HG03097 (cell line): ENCODE measurements around the gene EVA1C.
"Not testable (repeated sequence)": the region's sequence is repeated elsewhere in the genome, so short reads cannot be mapped to it uniquely, and the experiment has no call there.

Experiments used
- ATAC-seq: cut with Tn5 transposase; IDR thresholded peaks from one replicate; pipeline ENCODE4 v1.9.1; 2021; ENCODE audit not compliant: unreplicated experiment, low FRiP score

The EVA1C gene

DNA sequence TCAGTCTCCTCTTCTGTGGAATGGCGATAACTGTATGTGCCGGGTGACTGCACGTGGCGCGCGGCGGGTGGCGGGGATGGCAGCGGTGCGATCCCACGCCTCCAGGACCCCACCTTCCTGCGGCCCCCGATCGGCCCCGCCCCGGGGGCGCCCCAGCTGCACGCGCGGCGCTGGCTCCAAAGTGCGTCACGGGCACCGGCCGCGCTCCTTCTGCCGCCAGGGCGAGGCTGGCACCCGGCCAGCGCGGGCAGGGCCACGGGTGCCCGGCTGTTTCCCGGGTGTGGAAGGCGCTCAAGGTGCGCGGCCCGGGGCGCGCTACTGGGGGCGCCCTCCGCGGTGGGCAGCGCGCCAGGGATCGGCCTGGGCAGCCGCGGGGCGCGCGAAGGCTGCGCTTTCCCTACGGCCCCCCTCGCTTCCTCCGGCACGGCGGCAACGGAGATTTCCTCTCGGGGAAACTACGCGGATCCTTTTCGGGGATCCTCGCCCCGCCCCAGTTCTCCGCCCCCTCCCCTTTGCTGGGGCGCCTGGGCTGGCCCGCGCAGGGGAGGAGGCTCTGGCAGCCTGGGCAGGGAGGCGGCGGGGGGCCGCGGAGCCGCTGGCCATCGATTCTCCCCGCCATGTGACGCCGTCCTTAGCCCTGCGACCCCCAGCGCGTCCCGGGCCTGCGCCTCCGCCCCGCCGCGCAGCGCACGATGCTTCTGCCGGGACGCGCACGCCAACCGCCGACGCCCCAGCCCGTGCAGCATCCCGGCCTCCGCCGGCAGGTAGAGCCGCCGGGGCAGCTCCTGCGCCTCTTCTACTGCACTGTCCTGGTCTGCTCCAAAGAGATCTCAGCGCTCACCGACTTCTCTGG is at the start of gene EVA1C:
Gene EVA1C (plus strand): TSS at position 545 of the 853 bp plus-strand sequence. CDS start 148 bp downstream, at position 693.
- ATAC-seq, result no peak

GRCh38 chr21:32364387-32364786 is 48.1 kb upstream of the EVA1C start:
- ATAC-seq, result no peak

DNA sequence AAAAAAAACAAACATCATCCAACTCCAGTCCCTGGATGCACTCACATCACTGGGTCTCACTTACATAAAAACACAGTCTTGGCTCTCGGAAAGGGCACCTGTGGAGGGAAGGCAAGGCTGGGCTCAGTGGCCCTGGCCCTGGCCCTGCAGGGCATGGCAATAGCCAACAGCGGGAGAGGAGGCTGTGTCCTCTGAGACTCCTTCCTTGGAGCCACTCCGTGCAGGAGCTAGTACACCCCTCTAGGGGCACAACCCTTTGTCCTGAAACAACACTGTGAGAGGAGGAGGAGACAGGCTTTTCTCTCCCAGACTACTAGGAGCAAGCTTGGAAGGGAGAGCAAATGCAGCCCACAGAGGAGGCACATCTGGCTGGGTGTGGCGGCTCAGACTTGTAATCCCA is 47.7 kb upstream of the EVA1C start:
- ATAC-seq, result no peak

DNA sequence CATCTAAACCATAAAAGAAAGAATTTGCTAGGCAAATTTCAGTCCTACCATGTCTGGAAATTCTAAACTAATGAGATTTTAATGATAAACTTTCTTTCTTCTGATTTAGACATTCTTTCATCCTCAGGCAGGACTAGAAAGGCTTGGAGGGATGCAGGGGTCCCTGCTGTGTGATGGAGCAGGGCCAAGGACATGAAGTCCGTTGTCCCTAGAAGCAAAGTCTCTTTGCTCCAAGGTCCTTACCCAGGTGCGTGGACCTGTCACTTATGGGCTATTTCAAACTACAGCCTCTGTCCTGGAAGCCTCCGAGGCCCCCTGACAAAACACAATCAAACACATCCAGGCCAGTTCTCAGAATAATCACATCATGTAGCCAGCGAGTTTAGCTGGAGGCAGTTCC is 46.3 kb upstream of the EVA1C start:
- no peak for ATAC-seq

DNA sequence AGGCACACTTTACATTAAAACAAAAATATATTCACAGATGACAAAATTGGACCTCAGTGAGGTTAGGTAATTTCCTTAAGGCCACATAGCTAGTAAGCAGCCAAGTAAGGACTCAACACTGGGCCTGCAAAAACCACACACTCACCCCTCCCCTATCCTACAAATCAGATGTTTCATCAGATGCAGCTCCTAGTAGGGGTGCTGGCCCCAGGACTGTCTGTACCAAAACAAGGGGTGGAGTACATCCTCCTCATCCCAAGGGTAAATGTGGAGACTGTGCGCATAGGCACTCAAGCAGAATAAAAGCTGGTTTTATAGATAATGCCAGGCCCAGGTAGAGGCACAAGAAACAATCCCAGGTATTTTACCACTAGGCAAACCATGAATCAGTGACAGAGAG is 45.3 kb upstream of the EVA1C start:
- ATAC-seq, result no peak

GRCh38 chr21:32368386-32368785 is 44.1 kb upstream of the EVA1C start:
- no peak for ATAC-seq

GRCh38 chr21:32368961-32369360 is 43.5 kb upstream of the EVA1C start:
- ATAC-seq, result not testable (repeated sequence)

GRCh38 chr21:32370998-32371766 is 41.3 kb upstream of the EVA1C start:
- ATAC-seq, result no peak

DNA sequence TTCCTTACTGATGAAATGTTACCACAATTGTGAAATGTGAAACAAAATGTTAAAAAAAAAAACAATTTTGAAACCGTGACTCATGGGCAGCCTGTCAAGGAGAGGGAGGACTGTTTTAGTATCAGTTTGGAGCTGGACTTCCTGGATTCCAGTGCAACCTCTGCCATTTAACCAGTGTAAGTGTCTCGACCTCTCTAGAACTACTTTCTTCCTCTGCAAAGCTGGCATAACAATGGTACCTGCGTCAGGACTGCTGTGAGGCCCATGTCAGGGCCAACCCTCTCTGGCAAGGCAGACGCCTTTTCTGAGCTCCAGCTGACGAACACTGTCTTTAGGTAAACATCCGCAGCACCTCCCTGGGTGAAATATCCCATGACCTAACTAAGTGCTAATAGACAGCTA is 40.6 kb upstream of the EVA1C start:
- no peak for ATAC-seq

DNA sequence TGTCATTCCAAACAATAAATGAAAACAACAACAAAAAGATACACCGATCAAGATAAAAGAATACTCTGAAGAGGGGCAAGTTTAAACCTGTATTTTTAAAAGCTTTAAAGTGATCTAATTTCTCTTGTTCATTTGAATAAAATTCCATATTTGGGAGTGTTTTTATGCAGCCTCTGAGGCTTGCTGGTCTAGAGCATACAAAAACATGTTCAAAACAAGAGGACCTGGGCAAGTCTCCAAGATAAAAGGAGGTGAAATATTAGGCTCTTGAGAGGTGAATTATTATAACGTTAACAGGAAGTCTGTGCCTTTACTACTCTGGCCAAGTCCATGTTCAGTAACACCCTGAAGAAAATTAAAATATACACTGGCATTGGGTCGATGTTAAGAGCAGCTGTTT is 39.8 kb upstream of the EVA1C start:
- no peak for ATAC-seq

DNA sequence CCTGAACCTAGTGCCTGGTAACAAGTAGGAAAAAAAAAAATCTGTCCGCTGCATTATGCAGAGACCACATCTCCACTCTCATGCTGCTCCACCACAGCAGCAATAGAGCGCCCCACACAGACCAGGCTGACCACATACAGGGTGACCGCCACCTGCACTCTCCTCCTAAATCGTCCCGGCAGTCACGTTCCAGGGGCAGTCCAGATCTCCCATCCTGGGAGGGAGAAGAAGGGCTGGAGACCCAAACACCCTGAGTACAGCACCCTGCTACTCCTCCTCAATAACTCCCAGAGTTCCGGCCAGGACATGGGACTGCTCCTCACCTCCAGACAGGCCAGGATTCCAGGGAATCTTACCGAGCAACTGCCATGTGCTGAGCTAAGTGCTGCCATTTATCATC is 35.0 kb upstream of the EVA1C start:
- no peak for ATAC-seq

DNA sequence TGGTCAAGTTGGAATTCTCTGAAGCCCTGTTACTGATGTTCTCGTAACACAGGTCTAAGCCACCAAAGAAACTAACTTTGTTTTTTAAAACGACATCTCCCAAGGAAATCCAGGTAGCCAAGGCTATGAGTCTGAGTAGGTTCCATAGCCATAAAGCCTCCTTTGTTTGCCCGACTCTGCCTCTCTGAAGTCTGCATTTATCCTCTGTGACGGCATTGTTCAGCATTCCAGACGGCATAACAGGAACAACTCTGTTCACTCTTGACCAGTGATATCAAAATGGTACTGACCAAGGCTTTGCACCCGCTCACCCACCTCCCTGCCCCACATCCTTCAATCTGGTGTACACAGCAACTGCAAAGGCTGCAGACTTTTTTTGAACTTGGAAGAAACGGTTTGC is 34.5 kb upstream of the EVA1C start:
- no peak for ATAC-seq

DNA sequence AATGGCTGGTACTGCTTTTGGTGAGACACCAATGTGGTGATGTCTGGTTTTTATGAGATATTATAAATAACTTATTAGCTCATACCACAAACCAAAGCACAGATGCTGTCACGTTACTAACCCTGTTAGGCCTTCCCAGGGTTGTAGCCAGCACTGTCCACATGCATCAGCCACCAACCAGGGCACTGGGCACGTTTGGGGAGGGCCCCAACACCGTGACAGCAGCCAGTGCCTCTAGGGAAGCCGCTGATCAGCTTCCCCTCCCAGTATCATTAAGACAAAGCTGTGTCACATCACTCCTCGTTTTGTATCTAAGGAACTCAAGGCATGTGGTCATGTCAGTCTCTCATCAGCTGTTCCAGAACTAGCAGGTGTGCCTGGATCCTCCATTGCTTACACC is 33.5 kb upstream of the EVA1C start:
- no peak for ATAC-seq

- ATAC-seq, result no peak
Observed at GRCh38 chr21:32380940-32381339, 31.6 kb upstream of the EVA1C start.

DNA sequence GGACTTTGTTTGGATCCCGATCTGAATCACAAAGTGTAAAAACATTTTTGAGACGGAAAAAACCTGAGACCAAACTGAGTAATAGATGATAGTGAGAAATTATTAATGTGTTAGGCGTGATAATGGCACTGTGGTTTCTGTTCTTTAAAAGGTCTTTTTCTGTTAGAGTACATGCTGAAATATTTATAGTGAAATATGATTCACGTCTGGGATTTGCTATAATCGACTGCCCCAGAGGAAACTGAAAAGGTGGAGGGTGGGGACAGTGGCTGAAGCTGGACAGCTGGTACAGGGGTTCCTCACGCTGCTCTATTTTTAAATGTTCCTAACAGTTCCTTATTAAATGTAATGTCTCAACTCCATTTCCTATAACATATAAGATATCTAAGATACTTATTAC is 30.9 kb upstream of the EVA1C start:
- no peak for ATAC-seq

GRCh38 chr21:32382108-32382644 is 30.3 kb upstream of the EVA1C start:
- ATAC-seq, result no peak

GRCh38 chr21:32383812-32384211 is 28.7 kb upstream of the EVA1C start:
- ATAC-seq, result no peak

DNA sequence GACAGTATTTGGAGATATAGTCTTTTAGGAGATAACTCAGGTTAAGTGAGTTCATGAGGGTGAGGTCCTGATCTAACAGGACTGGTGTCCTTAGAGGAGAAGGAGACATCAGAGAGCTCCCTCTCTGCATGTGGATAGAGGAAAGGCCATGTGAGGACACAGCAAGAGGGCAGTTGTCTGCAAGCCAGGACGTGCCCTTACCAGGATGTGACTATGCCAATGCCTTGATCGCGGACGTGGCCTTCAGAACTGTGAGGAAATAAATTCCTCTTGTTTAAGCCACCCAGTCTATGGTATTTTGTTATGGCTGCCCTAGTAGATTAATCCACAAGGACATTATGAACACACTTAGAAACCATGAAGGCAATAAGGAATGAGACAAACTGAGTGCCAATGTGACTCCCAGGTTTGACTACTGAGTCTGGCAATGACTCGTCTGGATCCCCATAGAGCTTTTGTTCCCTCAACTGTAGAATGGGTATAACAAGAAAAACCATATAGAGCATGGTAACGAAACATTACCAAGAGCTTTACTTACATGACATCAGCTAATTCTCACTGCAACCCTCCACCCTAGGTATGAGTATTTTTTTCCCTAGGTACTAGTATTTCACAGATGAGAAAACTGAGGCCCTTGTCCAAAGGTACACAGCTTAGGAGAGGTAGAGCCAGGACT is 26.2 kb upstream of the EVA1C start:
- no peak for ATAC-seq

- no peak for ATAC-seq
Observed at GRCh38 chr21:32387151-32387550, 25.4 kb upstream of the EVA1C start.

GRCh38 chr21:32388306-32388705 is 24.2 kb upstream of the EVA1C start:
- no peak for ATAC-seq
